SK-MEL-5 (cell line): ENCODE data around the gene SETD6. TPM values are rescaled to one million over a fixed set of nuclear protein-coding genes. Genes with fewer than 3 reads are reported as not detected.

ENCODE experiments used
- DNase-seq: peaks from one replicate; pipeline ENCODE4 v3.0.0-alpha.2; 2016; ENCODE audit warnings: low read depth, low spot score
- in situ Hi-C: cut with HindIII; loops from 2 replicates; pipeline ENCODE4 v1.10.0; 2016; ENCODE audit warnings: low sequenced_read_pairs, high pct_unique_total_duplicates, low pct_unique_long_range_greater_than_20kb
- polyA plus RNA-seq, 2 experiments: library from polyadenylated mRNA; depleted of rRNA; stranded (reverse); fragments of >200 nt; gene quantifications; 2 replicates each; pipeline ENCODE4 v1.2.3, GENCODE V29; 2015
- total RNA-seq: library from RNA; depleted of rRNA; stranded (reverse); fragments of >200 nt; shearing (Covaris generic); gene quantifications from 2 replicates; pipeline ENCODE4 v1.2.3, GENCODE V29; 2014; rRNA removed

Gene SETD6
- 1.3 TPM in 2 replicates for total RNA-seq
- 0.86 and 1.4 TPM in 2 replicates for polyA plus RNA-seq (2015; cell fraction: cytosol; rRNA removed)
- 10.3 and 24.5 TPM in 2 replicates for polyA plus RNA-seq (2015; cell fraction: nucleus; rRNA removed)

- no peak for DNase-seq
- in situ Hi-C loops = no loop called here
These were observed at the start of gene SETD6 for GRCh38 chr16:58515125-58515870. SETD6 (plus strand) TSS chr16:58515517; CDS start chr16:58515538, 21 bp downstream.

GRCh38 chr16:58465817-58466216 is 49.5 kb upstream of the SETD6 start:
- in situ Hi-C loops = no loop called here
- no peak for DNase-seq

GRCh38 chr16:58466396-58466795 is 48.9 kb upstream of the SETD6 start:
- no peak for DNase-seq
- in situ Hi-C loops = no loop called here

GRCh38 chr16:58467905-58468304 is 47.4 kb upstream of the SETD6 start:
- in situ Hi-C loops = no loop called here
- no peak for DNase-seq

GRCh38 chr16:58471209-58471975 is 43.9 kb upstream of the SETD6 start:
- DNase-seq = no peak
- in situ Hi-C loops = no loop called here

- DNase-seq = no peak
- in situ Hi-C loops = no loop called here
These were observed 43.1 kb upstream of the SETD6 start for GRCh38 chr16:58472266-58472665.

- no peak for DNase-seq
- in situ Hi-C loops = no loop called here
These were observed 42.5 kb upstream of the SETD6 start for GRCh38 chr16:58472827-58473226.

GRCh38 chr16:58474296-58474695 is 41.0 kb upstream of the SETD6 start:
- in situ Hi-C loops = no loop called here

GRCh38 chr16:58475091-58475619 is 40.2 kb upstream of the SETD6 start:
- in situ Hi-C loops = no loop called here
- DNase-seq = no peak

More at GRCh38 chr16:58474296-58474695, 41.0 kb upstream of the SETD6 start:
- DNase-seq = no peak

GRCh38 chr16:58476791-58477190 is 38.5 kb upstream of the SETD6 start:
- in situ Hi-C loops = no loop called here
- DNase-seq = no peak

- DNase-seq = no peak
- in situ Hi-C loops = no loop called here
These were observed 36.9 kb upstream of the SETD6 start for GRCh38 chr16:58478427-58478826.

GRCh38 chr16:58481226-58481869 is 34.0 kb upstream of the SETD6 start:
- in situ Hi-C loops = no loop called here

GRCh38 chr16:58481931-58482330 is 33.4 kb upstream of the SETD6 start:
- no peak for DNase-seq
- in situ Hi-C loops = no loop called here

More at GRCh38 chr16:58481226-58481869, 34.0 kb upstream of the SETD6 start:
- no peak for DNase-seq

GRCh38 chr16:58485184-58485887 is 30.0 kb upstream of the SETD6 start:
- in situ Hi-C loops = no loop called here
- DNase-seq = no peak

- DNase-seq = peak; percentile 72
- in situ Hi-C loops = no loop called here
These were observed 27.6 kb upstream of the SETD6 start for GRCh38 chr16:58487566-58488351.

- in situ Hi-C loops = no loop called here
These were observed 26.8 kb upstream of the SETD6 start for GRCh38 chr16:58488531-58488930.

GRCh38 chr16:58490065-58490464 is 25.3 kb upstream of the SETD6 start:
- DNase-seq = no peak
- in situ Hi-C loops = no loop called here

More at GRCh38 chr16:58488531-58488930, 26.8 kb upstream of the SETD6 start:
- no peak for DNase-seq
